Adrenal gland (tissue), 5 donors: ENCODE results near the gene RBFOX1.

Source experiments
- CTCF ChIP-seq, 6 experiments: fragments of 450-650 bp in 4 of 6; fragments of 200-600 bp in 2 of 6; sonication (generic) in 1 of 6; IDR thresholded peaks; 1 replicate in 5 of 6; 2 replicates in 1 of 6; pipeline versions ENCODE4 v1.5.1 to v1.8.0; 2016 to 2021; ENCODE audit warnings: antibody characterized with exemption in 6 of 6, mild to moderate bottlenecking in 2 of 6, moderate library complexity in 1 of 6
- POLR2A ChIP-seq, 2 donors: fragments of 450-650 bp; IDR thresholded peaks; one replicate each; pipeline ENCODE4 v1.6.1; 2017; ENCODE audit warnings: antibody characterized with exemption in 2 of 2, mild to moderate bottlenecking in 2 of 2, moderate library complexity in 1 of 2
- donor health status: DM: no; HTN: no; CAD: no.

DNA sequence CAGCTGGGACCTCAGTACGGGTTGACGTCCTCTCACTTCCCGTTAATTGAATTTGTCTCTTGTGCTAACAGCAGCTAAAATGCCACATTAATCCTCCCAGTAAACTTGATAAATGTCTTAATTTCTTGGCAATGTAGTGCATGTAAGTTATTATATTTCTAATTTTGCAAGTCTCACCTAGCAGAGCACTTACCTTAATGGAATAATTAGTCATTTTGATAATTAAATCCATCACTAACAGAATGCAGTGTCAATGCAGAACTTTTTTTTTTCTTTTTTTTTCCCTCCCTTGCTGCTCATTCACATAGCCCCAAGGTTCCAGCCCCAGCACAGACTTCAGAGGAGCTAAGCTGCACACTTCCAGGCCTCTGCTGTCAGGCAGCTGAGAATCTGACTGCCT lies 376.5 kb downstream of the RBFOX1 start:
- TF ChIP-seq CTCF (IDR thresholded peaks at IDR 0.05) (no peak), POLR2A (IDR thresholded peaks at IDR 0.05) (no peak)
